KBM-7 (cell line): ENCODE measurements around the gene MAGI2.

Experiments used
- DNase-seq: peaks from one replicate; pipeline ENCODE4 v3.0.0-alpha.2; 2015
- in situ Hi-C: fragments of 300-500 bp; cut with MboI; formaldehyde crosslinking; loops from 2 replicates; pipeline ENCODE4 v1.14.3; 2020; ENCODE audit warnings: low sequenced_read_pairs, low pct_unique_long_range_greater_than_20kb, mixed read lengths

MAGI2 gene

DNA sequence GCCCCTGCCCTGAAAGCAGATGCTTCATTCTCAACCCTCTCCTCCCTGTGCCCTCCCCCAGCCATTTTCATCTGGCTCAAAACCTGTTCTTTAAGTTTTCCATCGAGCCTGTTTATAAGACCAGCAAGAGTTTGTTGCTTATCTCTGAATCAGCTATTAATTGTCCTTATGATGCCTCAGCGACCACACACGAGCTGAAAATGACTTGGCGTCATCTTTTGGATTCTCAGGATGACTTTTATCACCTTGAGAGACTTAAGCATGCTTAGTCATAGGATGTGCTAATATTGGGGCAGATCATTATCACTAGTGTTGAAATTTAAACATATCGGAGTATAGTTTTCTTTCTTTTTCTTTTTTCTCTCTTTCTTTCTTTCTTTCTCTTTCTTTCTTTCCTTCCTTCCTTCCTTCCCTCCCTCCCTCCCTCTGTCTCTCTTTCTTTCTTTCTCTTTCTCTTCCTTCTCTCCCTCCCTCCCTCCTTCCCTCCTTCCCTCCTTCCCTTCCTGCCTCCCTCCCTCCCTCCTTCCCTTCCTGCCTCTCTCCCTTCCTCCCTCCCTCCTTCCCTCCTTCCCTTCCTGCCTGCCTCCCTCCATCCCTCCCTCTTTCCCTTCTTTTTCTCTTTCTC lies 1470.4 kb downstream of the MAGI2 start:
- in situ Hi-C loops = no loop called here
- DNase-seq = no peak

DNA sequence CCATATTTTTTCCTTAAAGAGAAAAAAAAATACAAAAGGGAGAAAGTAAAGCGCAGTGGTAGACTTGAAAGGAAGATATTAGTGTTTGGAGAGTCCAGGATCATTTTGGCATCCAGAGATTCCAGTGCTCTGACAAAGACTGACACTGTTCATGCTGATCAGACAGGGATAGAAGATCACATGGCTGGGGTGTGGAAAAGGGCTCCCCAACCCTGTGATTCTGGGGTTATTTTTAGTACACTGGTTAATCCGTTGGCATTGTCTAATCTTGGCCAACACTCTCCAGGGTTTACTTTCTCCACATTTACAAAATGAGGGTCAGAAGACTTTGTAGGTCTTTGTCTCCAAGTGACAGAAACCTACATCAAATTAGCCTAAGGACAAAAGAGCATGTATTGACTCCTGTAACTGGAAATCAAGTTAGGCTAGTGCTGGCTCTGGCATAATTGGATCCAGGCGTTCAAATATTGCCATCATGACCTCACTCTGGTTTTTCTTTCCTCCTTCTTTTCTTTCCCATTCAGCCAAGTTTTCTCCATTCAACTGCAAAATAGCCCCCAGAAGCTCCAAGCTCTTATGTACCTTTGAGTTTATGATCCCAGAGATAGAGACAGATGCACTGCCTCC lies 1473.3 kb downstream of the MAGI2 start:
- DNase-seq = no peak
- in situ Hi-C loops = no loop called here

DNA sequence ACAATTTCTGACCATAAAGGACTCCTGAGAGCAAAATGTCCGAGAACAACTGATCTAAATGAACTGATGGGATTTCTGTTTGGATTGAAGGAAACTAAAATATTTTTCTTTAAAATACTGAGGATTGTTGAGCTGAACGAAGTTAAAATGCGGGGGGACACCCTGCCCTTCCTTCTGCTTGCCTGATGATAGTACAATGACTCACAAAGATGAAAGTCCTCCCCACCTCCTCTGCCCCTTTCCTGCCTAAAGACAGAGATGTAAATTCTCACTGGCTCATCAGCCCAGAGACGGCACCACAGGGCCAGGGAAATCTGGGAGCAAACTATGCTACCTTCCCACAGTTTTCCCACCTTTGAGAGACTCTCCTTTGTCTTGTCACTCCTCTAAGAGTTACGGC lies 1474.2 kb downstream of the MAGI2 start:
- DNase-seq = no peak
- in situ Hi-C loops = no loop called here

DNA sequence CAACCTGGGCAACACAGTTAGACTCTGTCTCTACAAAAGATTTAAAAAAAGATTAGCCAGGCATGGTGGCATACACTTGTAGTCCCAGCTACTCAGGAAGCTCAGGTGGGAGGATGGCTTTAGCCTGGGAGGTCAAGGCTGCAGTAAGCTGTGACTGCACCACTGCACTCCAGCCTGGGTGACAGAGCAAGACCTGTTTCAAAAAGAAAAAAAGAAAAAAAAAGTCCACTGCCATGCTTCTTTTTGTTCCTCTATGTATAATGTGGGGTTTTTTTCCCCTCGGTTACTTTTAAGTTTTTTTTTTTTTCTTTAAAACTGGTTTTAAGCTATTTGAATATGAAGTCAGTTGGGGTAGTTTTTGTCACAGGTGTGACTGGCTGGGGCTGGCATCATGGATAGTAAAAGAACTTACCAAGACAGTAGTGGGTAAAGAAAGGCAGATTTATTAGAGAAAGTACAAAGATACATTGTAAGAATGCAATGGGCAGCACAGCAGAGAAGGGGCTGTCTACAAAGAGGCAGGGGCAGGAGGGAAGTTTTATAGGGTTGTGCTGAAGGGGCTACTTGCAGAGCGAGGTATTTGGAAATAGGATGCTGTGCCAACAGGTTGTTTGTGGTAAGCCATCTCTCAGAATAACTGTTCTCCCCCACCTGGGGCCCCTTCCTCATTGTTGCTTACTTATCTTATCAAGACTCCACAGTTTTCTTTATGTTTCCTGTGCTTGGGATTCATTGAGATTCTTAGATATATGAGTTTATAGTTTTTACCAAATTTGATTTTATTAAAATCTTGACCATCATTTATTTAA lies 1477.6 kb downstream of the MAGI2 start:
- in situ Hi-C loops = no loop called here
- DNase-seq = peak; percentile 67

DNA sequence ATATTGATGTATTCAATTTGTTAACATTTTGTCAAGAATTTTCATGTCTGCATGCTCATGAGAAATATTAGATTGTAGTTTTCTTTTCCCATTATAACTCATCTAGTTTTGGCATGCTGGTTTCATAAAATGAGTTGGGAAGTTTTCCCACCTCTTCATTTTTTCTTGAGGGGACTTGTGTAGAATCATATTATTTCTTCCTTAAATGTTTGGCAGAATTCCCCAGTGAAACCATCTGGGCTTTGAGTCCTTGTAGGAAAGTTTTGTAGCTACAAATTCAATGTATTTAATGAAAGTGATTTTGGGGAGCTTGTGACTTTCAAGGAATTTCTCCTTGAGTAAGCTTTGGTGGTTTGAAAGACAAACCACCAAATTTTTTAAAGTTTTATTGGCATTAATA lies 1481.7 kb downstream of the MAGI2 start:
- in situ Hi-C loops = no loop called here
- DNase-seq = no peak

DNA sequence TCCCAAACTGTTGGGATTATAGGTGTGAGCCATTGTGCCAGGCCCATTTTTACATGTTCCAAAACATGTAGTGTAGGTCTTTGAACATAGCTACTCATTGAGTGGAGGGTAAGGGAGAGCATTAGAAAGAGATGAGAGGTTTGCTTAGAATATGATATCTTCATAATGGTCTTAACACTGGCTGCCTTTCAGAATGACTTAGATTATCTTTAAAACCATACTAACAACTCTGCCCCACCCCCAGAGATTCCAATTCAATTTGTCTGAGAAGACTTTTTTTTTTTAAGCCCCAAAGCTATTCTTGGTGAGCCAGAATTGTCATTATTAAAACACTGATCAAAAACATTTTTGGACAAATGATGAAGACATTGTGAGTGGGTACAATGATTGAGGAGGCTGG lies 1486.0 kb downstream of the MAGI2 start:
- in situ Hi-C loops = no loop called here

More for the DNA sequence above, 1486.0 kb downstream of the MAGI2 start:
- DNase-seq = no peak
